CD4-positive, alpha-beta T cell treated with Interleukin-15 for 1 hour (primary cell): ENCODE data around the gene PIPOX.
"Not testable (repeated sequence)": the region's sequence is repeated elsewhere in the genome, so short reads cannot be mapped to it uniquely, and the experiment has no call there.

Source experiments
- DNase-seq: peaks from one replicate; pipeline ENCODE4 v3.0.0-alpha.2; 2020

The PIPOX gene

GRCh38 chr17:29078183-29079045, 35.5 kb downstream of the PIPOX start:
- DNase-seq = no peak

DNA sequence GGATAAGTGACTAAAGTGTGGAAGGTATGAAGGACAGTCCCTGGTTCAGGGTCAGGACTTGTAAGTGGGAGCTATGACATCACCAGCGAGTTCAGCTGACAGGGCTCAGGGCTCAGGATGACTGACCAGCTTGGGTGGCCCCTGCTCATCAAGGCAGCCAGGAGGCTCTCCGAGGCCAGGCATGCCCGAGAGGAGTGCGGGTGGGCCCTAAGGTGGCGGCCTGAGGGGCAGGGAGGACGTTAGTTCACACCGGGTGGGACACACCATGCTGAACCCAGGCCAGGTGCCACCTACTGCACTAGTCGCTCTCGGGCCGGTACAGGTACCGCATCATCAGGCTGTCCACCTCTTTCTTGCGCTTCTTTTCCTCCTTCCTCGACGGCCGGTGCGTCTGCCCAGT, 36.5 kb downstream of the PIPOX start:
- no peak for DNase-seq

DNA sequence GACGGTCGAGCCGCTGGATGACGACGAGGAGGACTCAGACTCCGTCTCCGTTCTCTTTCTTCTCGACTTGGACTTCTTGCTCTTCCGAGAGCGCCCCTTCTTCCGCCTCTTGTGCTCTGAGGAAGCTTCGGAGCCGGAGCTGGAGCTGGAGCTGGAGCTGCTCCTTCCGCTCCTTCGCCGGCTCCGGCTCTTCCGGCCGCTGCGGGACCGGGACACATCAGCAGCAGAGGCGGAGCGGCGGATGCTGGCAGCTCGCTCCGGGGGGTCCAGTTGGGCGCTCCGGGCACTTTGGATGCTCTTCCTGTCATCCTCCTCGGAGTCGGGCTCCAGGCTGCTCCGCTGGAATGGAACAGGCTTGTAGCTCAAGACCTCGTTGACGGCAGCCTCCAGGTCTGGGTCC, 36.9 kb downstream of the PIPOX start:
- no peak for DNase-seq

- DNase-seq = no peak
Observed at GRCh38 chr17:29080323-29080722, 37.4 kb downstream of the PIPOX start.

DNA sequence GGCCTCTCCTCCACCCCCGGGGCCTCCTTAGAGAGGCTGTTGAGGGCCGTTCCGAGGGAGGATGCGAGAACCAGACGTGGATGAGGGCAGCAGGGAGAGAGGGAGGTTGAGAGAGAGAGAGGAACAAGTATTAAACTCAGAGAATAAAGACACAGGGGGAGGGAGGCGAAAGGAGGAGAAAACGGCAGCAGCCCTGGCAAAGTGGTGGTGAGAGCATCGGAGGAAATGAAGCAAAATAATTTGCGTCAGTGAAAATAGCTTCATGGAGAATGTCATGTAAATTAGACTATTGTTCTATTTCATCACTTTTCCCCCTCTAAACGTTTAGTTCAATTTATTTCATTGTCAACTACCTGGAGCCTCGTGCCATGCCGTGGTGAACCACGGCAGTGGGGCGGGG, 38.0 kb downstream of the PIPOX start:
- no peak for DNase-seq

DNA sequence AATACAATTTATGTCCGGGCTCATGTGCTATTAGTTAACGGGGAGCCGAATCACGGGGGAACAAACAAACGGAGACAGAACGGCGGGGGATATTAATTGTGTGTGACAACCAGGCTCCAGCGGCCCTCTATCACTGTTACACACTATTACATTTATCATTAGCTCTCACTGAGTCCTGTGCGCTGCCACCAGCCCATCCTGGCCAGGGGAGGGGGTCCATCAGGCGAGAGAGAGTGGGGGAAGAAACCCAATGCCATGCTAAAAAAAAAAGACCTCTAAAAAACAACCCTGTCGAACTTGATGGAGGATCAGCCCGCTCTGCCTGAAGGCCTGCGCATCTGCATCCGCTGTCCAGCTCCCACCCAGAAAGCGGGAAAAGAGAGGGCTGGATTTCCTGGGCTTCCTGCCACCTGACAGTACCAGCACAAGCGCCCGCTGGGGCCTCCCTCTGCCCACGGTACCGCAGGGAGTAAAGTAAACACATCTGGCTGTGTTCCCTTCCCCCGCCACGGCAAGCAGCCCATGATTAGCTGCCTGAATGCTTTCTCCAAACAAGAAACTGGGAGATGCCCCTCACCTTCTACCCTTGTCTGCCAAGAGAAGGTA, 41.7 kb downstream of the PIPOX start:
- no peak for DNase-seq

DNA sequence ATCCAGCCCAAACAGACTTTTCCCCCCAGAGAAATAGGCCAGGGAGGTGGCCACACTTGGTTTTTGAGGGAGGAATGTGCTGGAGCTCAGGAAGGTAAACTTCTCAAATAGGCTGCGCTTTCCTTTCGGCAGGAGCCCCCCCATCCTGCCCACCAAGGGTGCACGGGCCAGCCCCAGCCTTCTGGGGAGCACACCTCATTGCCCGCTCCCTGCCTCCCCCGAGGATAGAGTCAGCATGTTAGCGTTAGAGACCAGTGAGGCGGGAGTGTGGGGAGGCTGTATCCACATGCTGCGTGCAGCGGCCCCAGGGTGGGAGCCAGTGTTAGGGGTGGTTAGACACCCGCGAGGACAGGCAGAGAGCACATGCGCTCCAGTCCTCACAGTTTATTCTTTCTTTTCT, 42.3 kb downstream of the PIPOX start:
- no peak for DNase-seq

DNA sequence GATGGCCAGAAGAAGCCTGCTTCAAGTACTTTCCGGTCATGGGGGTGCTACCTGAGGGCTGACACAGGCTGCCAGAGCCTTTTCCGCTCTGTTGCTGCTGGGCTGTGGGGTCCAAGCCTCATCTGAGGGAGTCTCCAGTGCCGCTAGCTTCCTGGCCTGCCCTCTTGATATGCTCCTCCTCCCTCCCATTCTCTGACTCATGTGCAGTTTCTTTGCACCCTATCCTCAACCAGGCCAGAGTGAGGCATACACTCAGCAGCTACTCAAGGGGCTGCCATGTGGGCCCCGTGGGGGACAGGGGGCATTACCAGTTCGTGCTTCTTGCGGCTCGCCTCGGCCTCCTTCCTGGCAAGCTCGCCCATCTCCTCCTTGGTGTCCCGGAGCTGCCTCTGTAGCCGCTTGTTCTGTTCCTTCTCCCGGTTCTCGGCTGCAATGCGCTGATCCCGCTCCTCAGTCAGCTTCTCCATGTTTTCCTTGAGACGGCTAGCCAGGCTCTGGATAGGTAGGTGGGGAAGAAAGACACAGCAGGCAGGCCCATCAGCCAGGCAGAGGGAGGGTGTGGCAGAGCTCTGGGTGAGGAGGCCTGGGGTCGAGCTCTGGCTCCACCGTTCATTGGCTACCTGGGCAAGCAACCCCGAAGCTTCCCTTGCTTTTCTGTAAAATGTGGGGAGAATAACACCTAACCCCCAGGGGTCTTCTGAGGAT, 43.8 kb downstream of the PIPOX start:
- no peak for DNase-seq

DNA sequence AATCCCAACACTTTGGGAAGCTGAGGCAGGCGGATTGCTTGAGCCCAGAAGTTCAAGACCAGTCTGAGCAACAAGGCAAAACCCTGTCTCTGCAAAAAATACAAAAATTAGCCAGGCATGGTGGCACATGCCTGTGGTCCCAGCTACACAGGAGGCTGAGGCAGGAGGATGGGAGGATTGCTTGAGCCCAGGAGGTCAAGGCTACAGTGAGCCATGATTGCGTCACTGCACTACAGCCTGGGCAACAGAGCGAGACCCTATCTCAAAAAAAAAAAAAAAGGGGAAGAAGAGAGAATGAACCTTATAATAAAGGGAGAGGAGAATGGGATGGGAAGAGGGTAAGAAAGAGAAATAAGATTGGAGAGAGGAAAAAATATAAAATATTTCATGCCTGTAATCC, 45.8 kb downstream of the PIPOX start:
- not testable (repeated sequence) for DNase-seq

DNA sequence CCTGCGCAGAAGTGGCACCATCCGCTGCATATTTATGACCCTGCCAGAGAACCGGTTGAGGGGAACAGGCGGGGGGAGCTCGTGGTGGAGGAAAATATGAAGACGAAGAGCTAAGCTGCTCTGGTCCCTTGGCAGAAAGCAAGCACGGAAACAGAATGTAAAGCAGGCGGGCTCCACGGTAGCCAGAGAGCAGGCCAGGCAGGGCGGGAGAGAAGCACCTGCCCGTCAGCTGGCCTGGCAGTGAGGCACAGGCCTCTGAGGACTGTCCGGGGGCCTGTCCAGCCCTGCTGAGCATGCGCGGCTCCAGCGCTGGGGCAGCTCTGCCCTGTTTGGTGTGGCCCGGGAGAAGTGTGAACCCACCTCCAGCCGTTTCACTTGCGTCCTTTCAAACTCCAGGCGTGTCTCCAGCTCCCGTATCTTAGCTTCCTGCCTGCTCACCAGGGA, 46.7 kb downstream of the PIPOX start:
- DNase-seq = no peak

DNA sequence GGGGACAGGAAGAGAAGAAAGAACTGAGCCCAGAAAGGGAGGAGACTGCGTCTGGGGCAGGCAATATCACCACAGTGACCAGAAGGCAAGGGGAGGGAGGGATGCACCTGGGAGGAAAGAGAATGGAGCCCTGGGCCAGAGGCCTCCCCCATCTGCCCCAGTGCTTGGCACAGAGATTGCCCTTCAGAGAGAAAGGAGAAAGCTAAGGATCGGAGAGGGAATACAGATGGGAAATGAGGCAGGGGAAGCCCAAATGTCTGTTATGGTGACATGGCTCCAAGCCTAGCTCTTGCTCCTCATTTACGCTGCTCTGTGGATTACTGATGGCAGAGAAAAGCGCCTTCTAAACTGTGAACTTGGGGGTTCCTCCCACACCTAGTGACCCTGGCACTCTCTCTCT, 47.2 kb downstream of the PIPOX start:
- no peak for DNase-seq

- no peak for DNase-seq
Observed at GRCh38 chr17:29090750-29091605, 48.0 kb downstream of the PIPOX start.

DNA sequence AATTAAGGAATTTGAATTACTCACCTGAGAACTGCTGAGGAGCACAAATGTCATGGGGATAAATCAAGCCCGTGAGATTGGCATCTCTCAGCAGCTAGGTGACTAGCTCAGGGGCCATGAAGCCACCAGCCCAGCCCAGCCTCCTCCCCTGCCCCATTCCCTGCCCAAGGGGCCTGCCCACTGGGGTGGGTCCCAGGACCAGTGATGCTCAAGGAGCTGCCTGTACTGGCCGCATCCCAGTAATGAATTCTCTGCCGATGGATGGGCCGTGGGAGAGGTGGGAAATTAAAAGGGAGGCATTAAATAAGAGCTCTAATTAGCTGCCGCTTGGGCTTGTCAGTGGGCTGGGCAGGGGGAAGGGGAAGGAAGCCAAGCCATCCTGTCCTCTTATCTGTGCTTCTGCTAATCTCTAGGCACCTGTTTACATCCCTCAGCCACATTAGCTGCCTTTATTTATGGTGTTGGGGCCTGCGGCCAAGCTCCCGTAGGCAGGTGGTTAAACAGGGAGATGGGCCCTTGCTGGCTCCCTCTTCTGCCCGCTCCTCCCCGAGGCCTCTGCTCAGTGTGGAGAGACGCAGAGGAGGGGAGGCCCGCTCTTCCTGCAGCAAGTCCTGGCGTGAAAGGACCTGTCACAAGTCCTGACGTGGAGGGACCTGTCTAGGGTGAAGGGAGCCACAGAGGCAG, 48.8 kb downstream of the PIPOX start:
- DNase-seq = no peak

GRCh38 chr17:29093090-29093871, 50.3 kb downstream of the PIPOX start:
- DNase-seq = no peak

- no peak for DNase-seq
Observed at GRCh38 chr17:29094101-29094708, 51.3 kb downstream of the PIPOX start.

GRCh38 chr17:29095439-29095838, 52.5 kb downstream of the PIPOX start:
- no peak for DNase-seq

GRCh38 chr17:29096094-29096493, 53.2 kb downstream of the PIPOX start:
- no peak for DNase-seq

GRCh38 chr17:29099527-29099926, 56.6 kb downstream of the PIPOX start:
- DNase-seq = no peak

GRCh38 chr17:29100296-29100695, 57.4 kb downstream of the PIPOX start:
- no peak for DNase-seq

GRCh38 chr17:29102046-29102445, 59.1 kb downstream of the PIPOX start:
- no peak for DNase-seq

DNA sequence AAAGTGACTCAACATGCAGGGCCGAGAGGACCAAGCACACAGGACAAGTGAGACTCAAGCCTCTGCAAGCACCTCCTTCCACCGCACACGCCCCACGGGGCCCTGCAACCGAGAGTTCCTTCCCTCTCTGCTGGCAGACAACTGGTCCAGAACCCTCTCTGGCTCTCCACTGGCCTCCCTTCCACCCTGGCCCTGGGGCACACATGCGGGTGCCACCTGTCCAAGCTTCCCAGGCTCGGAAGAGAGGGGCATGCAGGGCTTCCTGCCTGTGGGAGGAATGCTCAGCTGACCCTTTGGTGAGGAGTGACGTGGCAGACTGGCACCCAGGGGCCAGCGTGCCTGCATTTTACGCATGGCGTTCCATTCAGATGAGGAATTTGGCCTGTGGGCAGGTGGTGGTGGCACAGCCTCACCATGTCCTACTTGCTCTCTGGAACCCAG, 59.8 kb downstream of the PIPOX start:
- DNase-seq = no peak
